HEK293 (cell line): ENCODE data around the gene EXOSC5.

Experiments used
- CTCF ChIA-PET: fragments of 350-600 bp; formaldehyde crosslinking; extraction: SDS; loops from one replicate; lab custom pipeline; 2021; ENCODE audit warnings: antibody characterized with exemption; lab: Yijun Ruan, JAX
- POLR2A ChIA-PET: fragments of 300-600 bp; formaldehyde crosslinking; extraction: SDS; loops from one replicate; lab custom pipeline; 2020; ENCODE audit warnings: antibody characterized with exemption, inconsistent platforms; lab: Yijun Ruan, JAX
- H3K27ac ChIP-seq: fragments of 200-500 bp; sonication (Bioruptor generic); 2 replicates; pipeline ENCODE4 v1.5.1; 2014; ENCODE audit warnings: low read depth, low read length, control low read depth, inconsistent platforms; ENCODE audit errors: extremely low read depth
- H3K36me3 ChIP-seq, 2 experiments: fragments of 200-500 bp in 1 of 2; sonication (Bioruptor generic) in 1 of 2; 1 replicate in 1 of 2; 2 replicates in 1 of 2; pipeline ENCODE4 v1.5.1; 2014 to 2017; ENCODE audit warnings: inconsistent platforms in 2 of 2, low read length in 2 of 2; ENCODE audit not compliant: control insufficient read depth in 2 of 2, insufficient read depth in 1 of 2
- H3K4me1 ChIP-seq: fragments of 200-500 bp; sonication (Bioruptor generic); 2 replicates; pipeline ENCODE4 v1.5.1; 2014; ENCODE audit warnings: mild to moderate bottlenecking, low read length, inconsistent platforms; ENCODE audit not compliant: control insufficient read depth, insufficient read depth
- H3K4me3 ChIP-seq: 2 replicates; pipeline ENCODE4 v1.5.1; 2011; ENCODE audit warnings: low read depth, mild to moderate bottlenecking, control low read depth, low read length, moderate library complexity
- H3K9me3 ChIP-seq: fragments of 200-500 bp; sonication (Bioruptor generic); 2 replicates; pipeline ENCODE4 v1.5.1; 2014; ENCODE audit warnings: low read depth, low read length, inconsistent platforms; ENCODE audit not compliant: control insufficient read depth, insufficient read depth
- CTCF ChIP-seq: fragments of 450-650 bp; formaldehyde crosslinking; IDR thresholded peaks from 2 replicates; pipeline ENCODE4 v1.5.1; 2016; ENCODE audit warnings: missing biosample characterization, missing genetic modification characterization
- KLF17 ChIP-seq: fragments of 450-650 bp; formaldehyde crosslinking; IDR thresholded peaks from 2 replicates; pipeline ENCODE4 v1.5.1; 2016; ENCODE audit warnings: missing biosample characterization, missing genetic modification characterization
- PBX3 ChIP-seq: sonication (generic); formaldehyde crosslinking; IDR thresholded peaks from 2 replicates; pipeline ENCODE4 v1.8.1; 2022; ENCODE audit warnings: mild to moderate bottlenecking, moderate library complexity, missing genetic modification reagents
- RBAK ChIP-seq: fragments of 450-650 bp; formaldehyde crosslinking; IDR thresholded peaks from 2 replicates; pipeline ENCODE4 v1.5.1; 2016; ENCODE audit warnings: missing biosample characterization, missing genetic modification characterization
- SP2 ChIP-seq: fragments of 450-650 bp; formaldehyde crosslinking; IDR thresholded peaks from 2 replicates; pipeline ENCODE4 v1.5.1; 2016; ENCODE audit warnings: missing biosample characterization, missing genetic modification characterization
- ZBTB17 ChIP-seq: fragments of 450-650 bp; formaldehyde crosslinking; IDR thresholded peaks from 2 replicates; pipeline ENCODE4 v1.5.1; 2016; ENCODE audit warnings: missing biosample characterization, missing genetic modification characterization
- ZNF114 ChIP-seq: fragments of 450-650 bp; formaldehyde crosslinking; IDR thresholded peaks from 2 replicates; pipeline ENCODE4 v1.5.0; 2017; ENCODE audit warnings: missing biosample characterization, missing genetic modification characterization
- ZNF133 ChIP-seq: fragments of 450-650 bp; formaldehyde crosslinking; IDR thresholded peaks from 2 replicates; pipeline ENCODE4 v1.5.1; 2016; ENCODE audit warnings: missing biosample characterization, missing genetic modification characterization
- ZNF138 ChIP-seq: fragments of 450-650 bp; formaldehyde crosslinking; IDR thresholded peaks from 2 replicates; pipeline ENCODE4 v1.5.1; 2016; ENCODE audit warnings: missing biosample characterization, missing genetic modification characterization, borderline replicate concordance
- ZNF140 ChIP-seq: fragments of 450-650 bp; formaldehyde crosslinking; IDR thresholded peaks from 2 replicates; pipeline ENCODE4 v1.5.1; 2016; ENCODE audit warnings: missing biosample characterization, missing genetic modification characterization
- ZNF146 ChIP-seq: fragments of 450-650 bp; formaldehyde crosslinking; IDR thresholded peaks from 2 replicates; pipeline ENCODE4 v1.5.1; 2016; ENCODE audit warnings: missing biosample characterization, missing genetic modification characterization
- ZNF521 ChIP-seq: fragments of 450-650 bp; formaldehyde crosslinking; IDR thresholded peaks from 2 replicates; pipeline ENCODE4 v1.5.1; 2017; ENCODE audit warnings: missing biosample characterization, mild to moderate bottlenecking, missing genetic modification characterization
- ZNF560 ChIP-seq: fragments of 450-650 bp; formaldehyde crosslinking; IDR thresholded peaks from 2 replicates; pipeline ENCODE4 v1.5.1; 2017; ENCODE audit warnings: missing biosample characterization, missing genetic modification characterization, borderline replicate concordance
- ZNF791 ChIP-seq: fragments of 450-650 bp; formaldehyde crosslinking; IDR thresholded peaks from 2 replicates; pipeline ENCODE4 v1.5.1; 2016; ENCODE audit warnings: missing biosample characterization, missing genetic modification characterization
- ZNF830 ChIP-seq: fragments of 450-650 bp; IDR thresholded peaks from 2 replicates; pipeline ENCODE4 v1.5.0; 2018; ENCODE audit warnings: missing biosample characterization, missing genetic modification characterization, low read depth, mild to moderate bottlenecking, moderate library complexity
- TF ChIP-seq, protein P1 (sequence below): fragments of 450-650 bp; formaldehyde crosslinking; optimal IDR thresholded peaks from 2 replicates; pipeline ENCODE3; 2016; ENCODE audit warnings: missing biosample characterization, mild to moderate bottlenecking, missing genetic modification characterization

The EXOSC5 gene

GRCh38 chr19:41398050-41398418 lies 875 bp upstream of the EXOSC5 start:
- CTCF ChIA-PET, result interaction anchor here (1.1 to 1.6 kb wide), 2 partner anchors 11 to 244 kb away, joined by 5 to 9 read pairs; no protein-coding TSS in a partner anchor
- H3K4me1 ChIP-seq, result peaks cover 11% of the 10 kb centered on the region; the same call in 1 of the 2 replicates
- no peak for TF ChIP-seq ZNF114 (tag by site-specific recombination)
- TF ChIP-seq RBAK (tag by site-specific recombination), result 0 out of 2 replicates have a peak, but pooled peaks have one; percentile 7
- TF ChIP-seq, all 188 proteins: peak for 1
- Histone ChIP-seq H3K4me3 (peak overlapping the region; percentile 79), H3K36me3 (peaks cover 0 to 9% of the 10 kb centered on the region in 2 experiments; a peak in 1 of 3 replicates), H3K9me3 (no peaks in the 10 kb centered on the region), H3K27ac (peak overlapping the region; percentile 91)
- POLR2A ChIA-PET, result interaction anchor here (1.6 to 1.9 kb wide), 2 partner anchors 34 to 41 kb away, joined by 8 read pairs; partner anchors contain the start of genes B9D2 and DMAC2

DNA sequence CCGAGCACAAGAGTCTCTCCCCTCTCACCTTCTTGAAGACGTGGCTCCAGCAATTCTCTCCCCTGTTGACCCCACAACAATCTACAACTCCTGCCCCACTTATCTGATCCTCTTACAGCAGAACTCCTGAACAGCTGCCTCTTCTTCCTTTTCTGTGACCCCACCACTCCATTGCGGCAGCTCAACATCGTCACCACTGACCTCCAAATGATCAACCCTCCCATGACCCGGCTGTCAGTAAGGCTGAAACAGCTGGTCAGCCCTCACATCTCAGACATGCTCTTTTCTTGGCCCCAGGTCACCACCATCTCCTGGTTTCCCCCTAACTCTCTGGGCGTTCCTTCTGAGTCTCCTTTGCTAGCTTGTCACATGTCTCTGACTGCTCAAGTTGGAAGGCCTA lies 1.8 kb downstream of the EXOSC5 start:
- H3K9me3 ChIP-seq, result no peaks in the 10 kb centered on the region
- no peak for TF ChIP-seq ZNF830 (tag by site-specific recombination)
- ChIA-PET POLR2A (interaction anchor here (0.7 to 0.9 kb wide), 2 partner anchors 45 to 53 kb away, joined by 3 read pairs; partner anchors contain the start of gene DMAC2), CTCF (interaction anchor here (0.7 to 1.0 kb wide), 2 partner anchors 15 to 1042 kb away, joined by 3 read pairs; no protein-coding TSS in a partner anchor)
- H3K27ac ChIP-seq, result no peak overlapping the region
- peaks cover 11% of the 10 kb centered on the region; the same call in 1 of the 2 replicates for H3K4me1 ChIP-seq
- no peak overlapping the region for H3K4me3 ChIP-seq
- H3K36me3 ChIP-seq, result peaks cover 17% of the 10 kb centered on the region in 2 experiments

GRCh38 chr19:41392775-41393174 lies 4.4 kb downstream of the EXOSC5 start:
- no peak for TF ChIP-seq KLF17
- no peak for TF ChIP-seq ZNF521 (tag by site-specific recombination)
- TF ChIP-seq ZNF791 (tag by site-specific recombination), result no peak
- TF ChIP-seq ZNF133, result no peak
- TF ChIP-seq ZNF140 (tag by site-specific recombination), result no peak
- no peak for TF ChIP-seq ZBTB17 (tag by site-specific recombination)
- TF ChIP-seq CTCF (tag by site-specific recombination), result no peak
- no peak for TF ChIP-seq ZNF138 (tag by site-specific recombination)
- TF ChIP-seq, protein P1, sequence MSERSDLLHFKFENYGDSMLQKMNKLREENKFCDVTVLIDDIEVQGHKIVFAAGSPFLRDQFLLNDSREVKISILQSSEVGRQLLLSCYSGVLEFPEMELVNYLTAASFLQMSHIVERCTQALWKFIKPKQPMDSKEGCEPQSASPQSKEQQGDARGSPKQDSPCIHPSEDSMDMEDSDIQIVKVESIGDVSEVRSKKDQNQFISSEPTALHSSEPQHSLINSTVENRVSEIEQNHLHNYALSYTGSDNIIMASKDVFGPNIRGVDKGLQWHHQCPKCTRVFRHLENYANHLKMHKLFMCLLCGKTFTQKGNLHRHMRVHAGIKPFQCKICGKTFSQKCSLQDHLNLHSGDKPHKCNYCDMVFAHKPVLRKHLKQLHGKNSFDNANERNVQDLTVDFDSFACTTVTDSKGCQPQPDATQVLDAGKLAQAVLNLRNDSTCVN (tag by site-specific recombination), result no peak
- TF ChIP-seq SP2, result no peak
- TF ChIP-seq ZNF146 (tag by site-specific recombination), result no peak
- POLR2A ChIA-PET, result no interaction called here
- H3K27ac ChIP-seq, result no peak overlapping the region
- CTCF ChIA-PET, result interaction anchor here (1.8 kb wide), 1 partner anchor 177 kb away, joined by 4 read pairs; no protein-coding TSS in a partner anchor
- no peak overlapping the region for H3K4me3 ChIP-seq
- peaks cover 2% of the 10 kb centered on the region; the same call in 1 of the 2 replicates for H3K4me1 ChIP-seq
- H3K36me3 ChIP-seq, result peaks cover 27 to 35% of the 10 kb centered on the region in 2 experiments
- no peaks in the 10 kb centered on the region for H3K9me3 ChIP-seq

GRCh38 chr19:41391618-41392017 lies 5.5 kb downstream of the EXOSC5 start:
- H3K9me3 ChIP-seq, result no peaks in the 10 kb centered on the region
- TF ChIP-seq ZNF560 (tag by site-specific recombination), result no peak
- 0 out of 2 replicates have a peak, but pooled peaks have one; percentile 6 for TF ChIP-seq PBX3 (CRISPR knock-in tag)
- peaks cover 27 to 41% of the 10 kb centered on the region in 2 experiments for H3K36me3 ChIP-seq
- ChIA-PET CTCF (interaction anchor here (0.7 kb wide), 1 partner anchor 36 kb away, joined by 3 read pairs; no protein-coding TSS in a partner anchor), POLR2A (no interaction called here)
- H3K27ac ChIP-seq, result no peak overlapping the region
- no peak overlapping the region for H3K4me3 ChIP-seq
- H3K4me1 ChIP-seq, result peaks cover 2% of the 10 kb centered on the region; the same call in 1 of the 2 replicates
